Keratinocyte (primary cell): ENCODE results near the gene LDLRAD4. TPM values are rescaled to one million over a fixed set of nuclear protein-coding genes. Genes with fewer than 3 reads are reported as not detected.

Experiments used
- DNase-seq: peaks from one replicate; pipeline ENCODE4 v3.0.0-alpha.2; 2011; ENCODE audit warnings: low read depth, missing footprints, low spot score
- FAIRE-seq: peaks from 2 replicates; lab custom pipeline; 2011; peaks lifted over from hg19 to GRCh38; lab: Jason Lieb, UNC
- H2AFZ ChIP-seq: 2 replicates; pipeline ENCODE4 v1.6.0; 2012; ENCODE audit warnings: low read length, control low read depth, inconsistent platforms; ENCODE audit not compliant: control insufficient read depth
- H3K27ac ChIP-seq: 2 replicates; pipeline ENCODE4 v1.5.1; 2011; ENCODE audit warnings: low read length; ENCODE audit not compliant: control insufficient read depth, insufficient read depth
- H3K27me3 ChIP-seq: 3 replicates; pipeline ENCODE4 v1.6.0; 2011; ENCODE audit warnings: low read length; ENCODE audit not compliant: control insufficient read depth, insufficient read depth; ENCODE audit errors: extremely low read depth
- H3K36me3 ChIP-seq, 2 experiments: 2 replicates in 1 of 2; 3 replicates in 1 of 2; pipeline ENCODE4 v1.5.1; 2011; ENCODE audit warnings: low read length in 2 of 2, mild to moderate bottlenecking in 1 of 2; ENCODE audit not compliant: control insufficient read depth in 2 of 2, insufficient read depth in 2 of 2; ENCODE audit errors: extremely low read depth in 1 of 2
- H3K4me1 ChIP-seq: 3 replicates; pipeline ENCODE4 v1.5.1; 2011; ENCODE audit warnings: low read length; ENCODE audit not compliant: control insufficient read depth, insufficient read depth; ENCODE audit errors: extremely low read depth
- H3K4me2 ChIP-seq: 3 replicates; pipeline ENCODE4 v1.6.0; 2011; ENCODE audit warnings: low read depth, low read length; ENCODE audit not compliant: control insufficient read depth, insufficient read depth; ENCODE audit errors: extremely low read depth
- H3K4me3 ChIP-seq, 3 experiments: fragments of 200-600 bp in 1 of 3; sonication (generic) in 1 of 3; 2 replicates in 2 of 3; 3 replicates in 1 of 3; pipeline ENCODE4 v1.5.1; 2011 to 2016; ENCODE audit warnings: low read length in 3 of 3, mild to moderate bottlenecking in 3 of 3, control low read depth in 2 of 3, inconsistent platforms in 1 of 3, low read depth in 1 of 3, mixed read lengths in 1 of 3, mixed run types in 1 of 3, moderate library complexity in 1 of 3; ENCODE audit not compliant: control insufficient read depth in 2 of 3, insufficient read depth in 2 of 3; ENCODE audit errors: extremely low read depth in 1 of 3
- H3K79me2 ChIP-seq: 2 replicates; pipeline ENCODE4 v1.6.0; 2012; ENCODE audit warnings: low read length; ENCODE audit not compliant: control insufficient read depth, insufficient read depth
- H3K9ac ChIP-seq: 3 replicates; pipeline ENCODE4 v1.6.0; 2011; ENCODE audit warnings: low read length; ENCODE audit not compliant: control insufficient read depth, insufficient read depth; ENCODE audit errors: extremely low read depth
- H3K9me1 ChIP-seq: 3 replicates; pipeline ENCODE4 v1.6.0; 2011; ENCODE audit warnings: low read length; ENCODE audit not compliant: control insufficient read depth, insufficient read depth; ENCODE audit errors: extremely low read depth
- H3K9me3 ChIP-seq: 2 replicates; pipeline ENCODE4 v1.5.1; 2012; ENCODE audit warnings: low read depth, low read length; ENCODE audit not compliant: control insufficient read depth
- H4K20me1 ChIP-seq: 3 replicates; pipeline ENCODE4 v1.6.0; 2011; ENCODE audit warnings: low read length; ENCODE audit not compliant: control insufficient read depth, insufficient read depth; ENCODE audit errors: extremely low read depth
- CTCF ChIP-seq, 3 experiments: IDR thresholded peaks in 1 of 3; conservative IDR thresholded peaks in 1 of 3; optimal IDR thresholded peaks in 1 of 3; 2 replicates in 2 of 3; 3 replicates in 1 of 3; pipeline versions ENCODE3 to v1.5.1; 2011; ENCODE audit warnings: low read length in 3 of 3, mild to moderate bottlenecking in 3 of 3, moderate library complexity in 2 of 3, control low read depth in 1 of 3, inconsistent platforms in 1 of 3; ENCODE audit not compliant: insufficient read depth in 2 of 3; ENCODE audit errors: extremely low read depth in 1 of 3
- EZH2 ChIP-seq: IDR thresholded peaks from one replicate; pipeline ENCODE4 v1.6.1; 2012; ENCODE audit warnings: inconsistent platforms, mild to moderate bottlenecking, low read length, moderate library complexity
- dilution Hi-C: fragments of 300-500 bp; cut with MboI; formaldehyde crosslinking; loops from one replicate; pipeline ENCODE4 v1.7.0; 2020; ENCODE audit warnings: low sequenced_read_pairs; ENCODE audit not compliant: extremely low pct_ligation_motif_present
- polyA plus RNA-seq, 5 experiments: library from polyadenylated mRNA; depleted of rRNA in 3 of 5; stranded (reverse) in 3 of 5; stranded (forward) in 1 of 5; unstranded in 1 of 5; fragments of >200 nt; gene quantifications; 1 replicate in 1 of 5; 2 replicates in 3 of 5; 3 replicates in 1 of 5; pipeline versions ENCODE4 v1.2.1 to v1.2.3, GENCODE V29; 2011 to 2012; ENCODE audit warnings: missing spikeins in 2 of 5, low read depth in 1 of 5, low replicate concordance in 1 of 5

LDLRAD4 gene
- polyA plus RNA-seq, 1 donor (not counting 4 experiments of a cell fraction or from before 2014, with no cell fraction given): not detected

DNA sequence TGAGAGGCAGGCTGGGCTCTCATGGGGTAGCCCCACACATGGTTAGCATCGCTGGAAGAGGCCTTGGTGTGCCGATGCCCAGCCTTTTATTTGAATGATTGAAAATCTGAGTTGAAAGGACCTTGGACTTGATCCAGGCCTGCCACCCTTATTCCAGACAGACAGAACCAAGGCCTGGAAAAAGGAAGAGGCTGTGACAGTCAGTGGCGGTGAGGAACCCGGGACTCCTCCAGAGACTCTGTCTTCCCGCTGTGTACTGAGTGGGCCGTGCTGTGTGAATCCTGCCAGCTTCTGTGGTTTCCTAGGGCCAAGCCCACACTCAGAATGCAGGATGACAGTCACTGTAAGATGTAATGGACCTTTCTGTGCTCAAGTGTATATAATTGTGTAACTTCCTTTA is 218.5 kb downstream of the LDLRAD4 start:
- Histone ChIP-seq H3K4me2 (no peak overlapping the region), H3K36me3 (no peaks in the 10 kb centered on the region), H4K20me1 (no peaks in the 10 kb centered on the region), H3K9ac (no peak overlapping the region), H3K27me3 (no peaks in the 10 kb centered on the region), H3K79me2 (no peaks in the 10 kb centered on the region), H2AFZ (no peak overlapping the region), H3K4me1 (no peaks in the 10 kb centered on the region), H3K27ac (no peak overlapping the region), H3K9me1 (no peaks in the 10 kb centered on the region), H3K4me3 (no peak overlapping the region), H3K9me3 (no peaks in the 10 kb centered on the region)
- dilution Hi-C loops: no loop called here
- FAIRE-seq (no peak), DNase-seq (no peak)
- TF ChIP-seq CTCF (optimal IDR thresholded peaks at IDR 0.05 in 1 of 3, IDR thresholded peaks at IDR 0.05 in 1 of 3, conservative IDR thresholded peaks at IDR 0.05 in 1 of 3; ENCODE audit: extremely low read depth in 1 of 3, insufficient read depth in 2 of 3, low read length in 3 of 3): no peak
- TF ChIP-seq EZH2: no peak

DNA sequence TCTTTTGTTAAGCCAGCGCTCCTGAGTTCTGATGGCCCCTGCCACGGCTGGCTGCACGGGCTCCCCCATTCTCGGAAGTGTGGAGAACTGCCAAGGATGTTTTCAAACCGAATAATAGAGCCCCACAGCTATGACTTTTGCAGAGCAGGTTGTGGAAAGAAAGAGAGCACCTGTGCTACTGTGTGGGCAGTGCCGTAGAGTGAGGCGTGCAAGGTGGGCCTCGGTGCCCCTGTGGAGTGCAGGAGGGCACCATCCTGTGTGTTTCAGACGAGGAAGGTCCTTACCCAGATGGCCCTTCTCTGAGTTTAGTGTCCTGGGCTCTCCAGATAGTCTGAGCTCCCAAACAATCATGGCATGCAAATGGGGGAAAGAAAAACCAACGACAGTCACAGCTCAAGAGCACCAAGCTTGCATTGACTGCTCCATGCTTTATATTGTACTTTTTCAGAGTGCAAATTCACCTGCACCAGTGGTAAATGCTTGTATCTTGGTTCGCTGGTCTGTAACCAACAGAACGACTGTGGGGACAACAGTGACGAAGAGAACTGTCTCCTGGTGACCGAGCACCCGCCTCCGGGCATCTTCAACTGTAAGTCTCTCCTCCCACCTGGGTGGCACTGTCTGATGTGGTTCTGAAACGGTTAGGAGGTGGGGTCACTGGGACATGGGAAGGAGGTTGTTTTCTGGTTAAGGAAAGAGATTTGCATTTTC is 219.4 kb downstream of the LDLRAD4 start:
- Histone ChIP-seq H3K4me3 (no peak overlapping the region), H3K9me3 (no peaks in the 10 kb centered on the region), H3K79me2 (no peaks in the 10 kb centered on the region), H2AFZ (no peak overlapping the region), H3K27me3 (no peaks in the 10 kb centered on the region), H4K20me1 (no peaks in the 10 kb centered on the region), H3K4me2 (no peak overlapping the region), H3K9me1 (no peaks in the 10 kb centered on the region), H3K9ac (no peak overlapping the region), H3K4me1 (no peaks in the 10 kb centered on the region), H3K36me3 (no peaks in the 10 kb centered on the region), H3K27ac (no peak overlapping the region)
- TF ChIP-seq CTCF (optimal IDR thresholded peaks at IDR 0.05 in 1 of 3, IDR thresholded peaks at IDR 0.05 in 1 of 3, conservative IDR thresholded peaks at IDR 0.05 in 1 of 3; ENCODE audit: extremely low read depth in 1 of 3, insufficient read depth in 2 of 3, low read length in 3 of 3): no peak
- no peak for TF ChIP-seq EZH2
- dilution Hi-C loops: no loop called here
- FAIRE-seq (no peak), DNase-seq (no peak)
